Thyroid gland (tissue), 4 donors: ENCODE measurements around the gene ATG2A.

ENCODE experiments used
- CTCF ChIP-seq, 6 experiments: fragments of 200-600 bp in 3 of 6; fragments of 450-650 bp in 3 of 6; sonication (generic) in 3 of 6; IDR thresholded peaks; one replicate each; pipeline ENCODE4 v1.5.1; 2016 to 2019; ENCODE audit warnings: antibody characterized with exemption in 6 of 6, mild to moderate bottlenecking in 2 of 6, inconsistent platforms in 1 of 6, moderate library complexity in 1 of 6
- POLR2A ChIP-seq, 2 donors: fragments of 450-650 bp; IDR thresholded peaks; one replicate each; pipeline ENCODE4 v1.6.1; 2017; ENCODE audit warnings: antibody characterized with exemption in 2 of 2, mild to moderate bottlenecking in 2 of 2, moderate library complexity in 1 of 2

DNA sequence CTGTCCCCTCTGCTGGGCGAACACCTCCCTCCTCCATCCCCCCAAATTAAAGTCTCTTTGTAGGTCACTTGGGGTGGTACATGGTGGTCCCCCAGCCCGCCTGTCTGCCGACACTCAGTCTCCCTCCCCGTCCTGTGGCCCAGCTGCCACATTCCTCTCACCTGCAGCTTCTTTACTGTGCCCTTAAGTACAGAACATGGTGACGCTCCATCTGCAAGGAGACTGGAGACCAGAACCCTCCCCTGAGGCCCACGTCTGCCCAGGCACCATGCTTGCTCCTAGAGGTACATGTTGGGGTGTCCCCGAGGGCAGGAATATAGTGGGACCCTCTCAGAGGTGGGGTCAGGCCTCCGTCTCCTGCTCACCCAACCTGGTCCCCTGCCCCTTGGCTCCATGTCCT lies 33.0 kb downstream of the ATG2A start:
- TF ChIP-seq POLR2A (IDR thresholded peaks at IDR 0.05), result no peak
- TF ChIP-seq CTCF (IDR thresholded peaks at IDR 0.05), result no peak
